ENCODE data around the gene ZNF587B.

DNA sequence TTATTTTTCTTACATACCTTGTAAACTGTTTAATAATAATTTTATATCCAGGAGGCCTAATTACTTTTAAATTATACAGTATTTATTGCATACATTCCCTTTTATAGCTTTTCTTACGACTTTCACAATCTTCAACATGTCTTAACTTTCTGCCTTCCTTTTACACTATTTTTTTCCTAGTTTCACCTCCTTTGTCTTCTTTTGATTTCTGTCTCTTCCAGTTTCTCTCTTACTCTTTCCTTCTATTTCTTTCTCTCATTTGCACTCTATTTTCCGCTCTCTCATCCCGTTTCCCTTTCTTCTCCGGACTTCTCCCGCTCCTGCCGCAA is 26.9 kb upstream of the ZNF587B start:
- TF ChIP-seq, protein P1, sequence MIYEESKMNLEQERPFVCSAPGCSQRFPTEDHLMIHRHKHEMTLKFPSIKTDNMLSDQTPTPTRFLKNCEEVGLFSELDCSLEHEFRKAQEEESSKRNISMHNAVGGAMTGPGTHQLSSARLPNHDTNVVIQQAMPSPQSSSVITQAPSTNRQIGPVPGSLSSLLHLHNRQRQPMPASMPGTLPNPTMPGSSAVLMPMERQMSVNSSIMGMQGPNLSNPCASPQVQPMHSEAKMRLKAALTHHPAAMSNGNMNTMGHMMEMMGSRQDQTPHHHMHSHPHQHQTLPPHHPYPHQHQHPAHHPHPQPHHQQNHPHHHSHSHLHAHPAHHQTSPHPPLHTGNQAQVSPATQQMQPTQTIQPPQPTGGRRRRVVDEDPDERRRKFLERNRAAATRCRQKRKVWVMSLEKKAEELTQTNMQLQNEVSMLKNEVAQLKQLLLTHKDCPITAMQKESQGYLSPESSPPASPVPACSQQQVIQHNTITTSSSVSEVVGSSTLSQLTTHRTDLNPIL (CRISPR knock-in tag; IDR thresholded peaks at IDR 0.05; ENCODE audit: low read depth) = no peak
- TF ChIP-seq ARNTL (CRISPR knock-in tag; IDR thresholded peaks at IDR 0.05; ENCODE audit: borderline replicate concordance, low read depth) = no peak

Data from SK-N-SH treated with all-trans-retinoic acid at 6 μM for 48 hours (cell line).